HEK293 (cell line): Measurements from ENCODE around the gene RSRP1.
A peak's percentile ranks its signal among the peaks of the same experiment; 100 is the strongest.

ENCODE experiments used
- GLI2 ChIP-seq: fragments of 450-650 bp; formaldehyde crosslinking; IDR thresholded peaks from 2 replicates; pipeline ENCODE4; 2017; ENCODE audit warnings: missing biosample characterization, missing genetic modification characterization, low read depth, borderline replicate concordance
- IKZF3 ChIP-seq: fragments of 450-650 bp; IDR thresholded peaks from 2 replicates; pipeline ENCODE4 v1.5.0; 2018; ENCODE audit warnings: missing biosample characterization, mild to moderate bottlenecking, missing genetic modification characterization, moderate library complexity
- KLF10 ChIP-seq: fragments of 450-650 bp; IDR thresholded peaks from 2 replicates; pipeline ENCODE4 v1.5.1; 2018; ENCODE audit warnings: missing biosample characterization, mild to moderate bottlenecking, missing genetic modification characterization
- KLF7 ChIP-seq: fragments of 450-650 bp; formaldehyde crosslinking; IDR thresholded peaks from 2 replicates; pipeline ENCODE4 v1.5.1; 2016; ENCODE audit warnings: missing biosample characterization, missing genetic modification characterization, borderline replicate concordance
- MZF1 ChIP-seq: fragments of 450-650 bp; formaldehyde crosslinking; IDR thresholded peaks from 2 replicates; pipeline ENCODE4 v1.5.1; 2017; ENCODE audit warnings: missing biosample characterization, missing genetic modification characterization, borderline replicate concordance
- OSR2 ChIP-seq: fragments of 450-650 bp; formaldehyde crosslinking; IDR thresholded peaks from 2 replicates; pipeline ENCODE4 v1.5.1; 2016; ENCODE audit warnings: missing biosample characterization, missing genetic modification characterization
- REPIN1 ChIP-seq: fragments of 450-650 bp; formaldehyde crosslinking; IDR thresholded peaks from 2 replicates; pipeline ENCODE4 v1.5.1; 2017; ENCODE audit warnings: missing biosample characterization, missing genetic modification characterization, low read depth
- ZBTB20 ChIP-seq: fragments of 450-650 bp; formaldehyde crosslinking; IDR thresholded peaks from 2 replicates; pipeline ENCODE4 v1.5.1; 2016; ENCODE audit warnings: missing biosample characterization, missing genetic modification characterization
- ZBTB48 ChIP-seq: fragments of 450-650 bp; formaldehyde crosslinking; IDR thresholded peaks from 2 replicates; pipeline ENCODE4 v1.5.1; 2016; ENCODE audit warnings: missing biosample characterization, missing genetic modification characterization
- ZEB2 ChIP-seq: fragments of 450-650 bp; formaldehyde crosslinking; IDR thresholded peaks from 2 replicates; pipeline ENCODE4 v1.5.1; 2016; ENCODE audit warnings: missing biosample characterization, missing genetic modification characterization
- ZNF10 ChIP-seq: fragments of 450-650 bp; formaldehyde crosslinking; IDR thresholded peaks from 2 replicates; pipeline ENCODE4 v1.5.1; 2017; ENCODE audit warnings: missing biosample characterization, missing genetic modification characterization
- ZNF146 ChIP-seq: fragments of 450-650 bp; formaldehyde crosslinking; IDR thresholded peaks from 2 replicates; pipeline ENCODE4 v1.5.1; 2016; ENCODE audit warnings: missing biosample characterization, missing genetic modification characterization
- ZNF169 ChIP-seq: fragments of 450-650 bp; formaldehyde crosslinking; IDR thresholded peaks from 2 replicates; pipeline ENCODE4 v1.5.1; 2016; ENCODE audit warnings: missing biosample characterization, missing genetic modification characterization
- ZNF174 ChIP-seq: fragments of 450-650 bp; formaldehyde crosslinking; IDR thresholded peaks from 2 replicates; pipeline ENCODE4 v1.5.0; 2017; ENCODE audit warnings: missing biosample characterization, mild to moderate bottlenecking, missing genetic modification characterization
- ZNF23 ChIP-seq: fragments of 450-650 bp; formaldehyde crosslinking; IDR thresholded peaks from 2 replicates; pipeline ENCODE4 v1.5.1; 2016; ENCODE audit warnings: missing biosample characterization, missing genetic modification characterization, borderline replicate concordance
- ZNF341 ChIP-seq: fragments of 450-650 bp; formaldehyde crosslinking; IDR thresholded peaks from 2 replicates; pipeline ENCODE4; 2016; ENCODE audit warnings: low read depth, missing biosample characterization, missing genetic modification characterization
- ZNF473 ChIP-seq: fragments of 450-650 bp; formaldehyde crosslinking; IDR thresholded peaks from 2 replicates; pipeline ENCODE4 v1.5.1; 2017; ENCODE audit warnings: missing biosample characterization, missing genetic modification characterization
- ZNF561 ChIP-seq: fragments of 450-650 bp; IDR thresholded peaks from 2 replicates; pipeline ENCODE4 v1.5.1; 2018; ENCODE audit warnings: missing biosample characterization, missing genetic modification characterization, borderline replicate concordance
- ZNF776 ChIP-seq: fragments of 450-650 bp; formaldehyde crosslinking; IDR thresholded peaks from 2 replicates; pipeline ENCODE4 v1.5.0; 2017; ENCODE audit warnings: missing biosample characterization, missing genetic modification characterization, borderline replicate concordance
- ZNF791 ChIP-seq: fragments of 450-650 bp; formaldehyde crosslinking; IDR thresholded peaks from 2 replicates; pipeline ENCODE4 v1.5.1; 2016; ENCODE audit warnings: missing biosample characterization, missing genetic modification characterization
- ZNF792 ChIP-seq: fragments of 450-650 bp; formaldehyde crosslinking; IDR thresholded peaks from 2 replicates; pipeline ENCODE4 v1.5.1; 2016; ENCODE audit warnings: missing biosample characterization, missing genetic modification characterization
- TF ChIP-seq, protein P1 (sequence below): fragments of 450-650 bp; formaldehyde crosslinking; IDR thresholded peaks from 2 replicates; pipeline ENCODE4 v1.5.1; 2016; ENCODE audit warnings: missing biosample characterization, missing genetic modification characterization
- TF ChIP-seq, protein P2 (sequence below): fragments of 450-650 bp; formaldehyde crosslinking; conservative IDR thresholded peaks from 2 replicates; pipeline ENCODE4 v1.5.1; 2016; ENCODE audit warnings: low read depth, missing biosample characterization, missing genetic modification characterization
- TF ChIP-seq, protein P3 (sequence below): fragments of 450-650 bp; formaldehyde crosslinking; IDR thresholded peaks from 2 replicates; pipeline ENCODE4 v1.5.1; 2016; ENCODE audit warnings: missing biosample characterization, missing genetic modification characterization
- TF ChIP-seq, protein P4 (sequence below): fragments of 450-650 bp; formaldehyde crosslinking; IDR thresholded peaks from 2 replicates; pipeline ENCODE4 v1.5.1; 2016; ENCODE audit warnings: missing biosample characterization, missing genetic modification characterization
- TF ChIP-seq, protein P5 (sequence below): fragments of 450-650 bp; formaldehyde crosslinking; conservative IDR thresholded peaks from 2 replicates; pipeline ENCODE4 v1.5.1; 2016; ENCODE audit warnings: low read depth, missing biosample characterization, missing genetic modification characterization

The RSRP1 gene

DNA sequence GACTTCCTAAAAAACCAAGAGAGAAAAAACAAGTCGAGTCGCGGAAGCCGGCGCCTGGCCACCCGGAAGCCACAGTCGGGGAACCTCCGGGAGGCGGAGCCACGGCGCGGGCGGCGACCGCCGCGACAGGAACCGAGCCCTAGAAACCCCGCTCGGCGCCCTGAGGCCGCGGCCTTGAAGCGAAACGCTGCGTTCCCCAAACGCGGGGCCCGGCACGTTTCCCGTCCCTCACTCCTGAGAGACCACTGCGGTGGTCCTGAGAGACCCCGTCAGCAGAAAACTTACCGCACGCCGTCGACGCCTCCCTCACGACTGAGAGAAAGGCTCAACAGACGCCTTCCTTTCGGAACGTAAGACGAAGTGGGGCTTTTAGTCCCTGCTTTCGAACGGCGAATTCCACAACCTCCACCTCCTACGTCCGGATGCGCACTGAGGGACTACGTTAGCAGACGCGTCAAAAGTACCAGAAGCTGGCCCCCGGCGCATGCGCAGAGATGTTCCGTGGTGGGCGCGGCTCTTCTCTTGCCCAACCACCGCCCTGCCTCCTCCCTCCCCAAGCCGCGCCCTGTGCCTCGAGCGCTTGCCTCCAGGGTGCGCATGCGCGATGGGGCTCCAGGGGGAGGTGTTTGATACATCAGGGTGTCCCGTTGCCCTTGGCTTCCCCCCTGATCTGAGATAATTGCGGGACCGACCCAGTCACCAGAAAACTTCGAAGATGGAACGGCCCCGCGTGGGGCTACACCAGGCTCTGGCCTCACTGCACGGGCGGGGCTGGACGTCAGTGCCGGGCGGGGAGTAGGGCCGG is at the start of gene RSRP1 (continued):
- TF ChIP-seq ZEB2 (tag by site-specific recombination) (peak; percentile 95), ZNF341 (tag by site-specific recombination) (peak; percentile 100), IKZF3 (tag by site-specific recombination) (no peak), ZNF776 (no peak), ZNF10 (tag by site-specific recombination) (peak; percentile 64; the same call in 1 of the 2 replicates), ZNF169 (tag by site-specific recombination) (peak; percentile 72; the same call in 1 of the 2 replicates), ZNF791 (tag by site-specific recombination) (0 out of 2 replicates have a peak, but pooled peaks have one; percentile 17), KLF10 (tag by site-specific recombination) (peak; percentile 94), GLI2 (tag by site-specific recombination) (no peak), ZNF473 (no peak), REPIN1 (tag by site-specific recombination) (peak; percentile 94), MZF1 (tag by site-specific recombination) (peak; percentile 93), ZNF174 (no peak), ZBTB48 (tag by site-specific recombination) (peak; percentile 98), ZNF23 (no peak), ZNF792 (0 out of 2 replicates have a peak, but pooled peaks have one; percentile 72), ZBTB20 (tag by site-specific recombination) (peak; percentile 95), ZNF146 (tag by site-specific recombination) (peak; percentile 57), KLF7 (tag by site-specific recombination) (peak; percentile 98), OSR2 (tag by site-specific recombination) (0 out of 2 replicates have a peak, but pooled peaks have one; percentile 32), ZNF561 (tag by site-specific recombination) (peak; percentile 91)
- TF ChIP-seq, protein P1, sequence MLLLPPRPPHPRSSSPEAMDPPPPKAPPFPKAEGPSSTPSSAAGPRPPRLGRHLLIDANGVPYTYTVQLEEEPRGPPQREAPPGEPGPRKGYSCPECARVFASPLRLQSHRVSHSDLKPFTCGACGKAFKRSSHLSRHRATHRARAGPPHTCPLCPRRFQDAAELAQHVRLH: peak; percentile 90
- TF ChIP-seq, protein P2, sequence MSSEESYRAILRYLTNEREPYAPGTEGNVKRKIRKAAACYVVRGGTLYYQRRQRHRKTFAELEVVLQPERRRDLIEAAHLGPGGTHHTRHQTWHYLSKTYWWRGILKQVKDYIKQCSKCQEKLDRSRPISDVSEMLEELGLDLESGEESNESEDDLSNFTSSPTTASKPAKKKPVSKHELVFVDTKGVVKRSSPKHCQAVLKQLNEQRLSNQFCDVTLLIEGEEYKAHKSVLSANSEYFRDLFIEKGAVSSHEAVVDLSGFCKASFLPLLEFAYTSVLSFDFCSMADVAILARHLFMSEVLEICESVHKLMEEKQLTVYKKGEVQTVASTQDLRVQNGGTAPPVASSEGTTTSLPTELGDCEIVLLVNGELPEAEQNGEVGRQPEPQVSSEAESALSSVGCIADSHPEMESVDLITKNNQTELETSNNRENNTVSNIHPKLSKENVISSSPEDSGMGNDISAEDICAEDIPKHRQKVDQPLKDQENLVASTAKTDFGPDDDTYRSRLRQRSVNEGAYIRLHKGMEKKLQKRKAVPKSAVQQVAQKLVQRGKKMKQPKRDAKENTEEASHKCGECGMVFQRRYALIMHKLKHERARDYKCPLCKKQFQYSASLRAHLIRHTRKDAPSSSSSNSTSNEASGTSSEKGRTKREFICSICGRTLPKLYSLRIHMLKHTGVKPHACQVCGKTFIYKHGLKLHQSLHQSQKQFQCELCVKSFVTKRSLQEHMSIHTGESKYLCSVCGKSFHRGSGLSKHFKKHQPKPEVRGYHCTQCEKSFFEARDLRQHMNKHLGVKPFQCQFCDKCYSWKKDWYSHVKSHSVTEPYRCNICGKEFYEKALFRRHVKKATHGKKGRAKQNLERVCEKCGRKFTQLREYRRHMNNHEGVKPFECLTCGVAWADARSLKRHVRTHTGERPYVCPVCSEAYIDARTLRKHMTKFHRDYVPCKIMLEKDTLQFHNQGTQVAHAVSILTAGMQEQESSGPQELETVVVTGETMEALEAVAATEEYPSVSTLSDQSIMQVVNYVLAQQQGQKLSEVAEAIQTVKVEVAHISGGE (tag by site-specific recombination): peak; percentile 89
- TF ChIP-seq, protein P3, sequence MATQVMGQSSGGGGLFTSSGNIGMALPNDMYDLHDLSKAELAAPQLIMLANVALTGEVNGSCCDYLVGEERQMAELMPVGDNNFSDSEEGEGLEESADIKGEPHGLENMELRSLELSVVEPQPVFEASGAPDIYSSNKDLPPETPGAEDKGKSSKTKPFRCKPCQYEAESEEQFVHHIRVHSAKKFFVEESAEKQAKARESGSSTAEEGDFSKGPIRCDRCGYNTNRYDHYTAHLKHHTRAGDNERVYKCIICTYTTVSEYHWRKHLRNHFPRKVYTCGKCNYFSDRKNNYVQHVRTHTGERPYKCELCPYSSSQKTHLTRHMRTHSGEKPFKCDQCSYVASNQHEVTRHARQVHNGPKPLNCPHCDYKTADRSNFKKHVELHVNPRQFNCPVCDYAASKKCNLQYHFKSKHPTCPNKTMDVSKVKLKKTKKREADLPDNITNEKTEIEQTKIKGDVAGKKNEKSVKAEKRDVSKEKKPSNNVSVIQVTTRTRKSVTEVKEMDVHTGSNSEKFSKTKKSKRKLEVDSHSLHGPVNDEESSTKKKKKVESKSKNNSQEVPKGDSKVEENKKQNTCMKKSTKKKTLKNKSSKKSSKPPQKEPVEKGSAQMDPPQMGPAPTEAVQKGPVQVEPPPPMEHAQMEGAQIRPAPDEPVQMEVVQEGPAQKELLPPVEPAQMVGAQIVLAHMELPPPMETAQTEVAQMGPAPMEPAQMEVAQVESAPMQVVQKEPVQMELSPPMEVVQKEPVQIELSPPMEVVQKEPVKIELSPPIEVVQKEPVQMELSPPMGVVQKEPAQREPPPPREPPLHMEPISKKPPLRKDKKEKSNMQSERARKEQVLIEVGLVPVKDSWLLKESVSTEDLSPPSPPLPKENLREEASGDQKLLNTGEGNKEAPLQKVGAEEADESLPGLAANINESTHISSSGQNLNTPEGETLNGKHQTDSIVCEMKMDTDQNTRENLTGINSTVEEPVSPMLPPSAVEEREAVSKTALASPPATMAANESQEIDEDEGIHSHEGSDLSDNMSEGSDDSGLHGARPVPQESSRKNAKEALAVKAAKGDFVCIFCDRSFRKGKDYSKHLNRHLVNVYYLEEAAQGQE (tag by site-specific recombination): peak; percentile 40; the same call in 1 of the 2 replicates
- TF ChIP-seq, protein P4, sequence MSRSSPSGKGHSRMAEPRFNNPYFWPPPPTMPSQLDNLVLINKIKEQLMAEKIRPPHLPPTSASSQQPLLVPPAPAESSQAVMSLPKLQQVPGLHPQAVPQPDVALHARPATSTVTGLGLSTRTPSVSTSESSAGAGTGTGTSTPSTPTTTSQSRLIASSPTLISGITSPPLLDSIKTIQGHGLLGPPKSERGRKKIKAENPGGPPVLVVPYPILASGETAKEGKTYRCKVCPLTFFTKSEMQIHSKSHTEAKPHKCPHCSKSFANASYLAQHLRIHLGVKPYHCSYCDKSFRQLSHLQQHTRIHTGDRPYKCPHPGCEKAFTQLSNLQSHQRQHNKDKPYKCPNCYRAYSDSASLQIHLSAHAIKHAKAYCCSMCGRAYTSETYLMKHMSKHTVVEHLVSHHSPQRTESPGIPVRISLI (tag by site-specific recombination): peak; percentile 89; the same call in 1 of the 2 replicates
- TF ChIP-seq, protein P5, sequence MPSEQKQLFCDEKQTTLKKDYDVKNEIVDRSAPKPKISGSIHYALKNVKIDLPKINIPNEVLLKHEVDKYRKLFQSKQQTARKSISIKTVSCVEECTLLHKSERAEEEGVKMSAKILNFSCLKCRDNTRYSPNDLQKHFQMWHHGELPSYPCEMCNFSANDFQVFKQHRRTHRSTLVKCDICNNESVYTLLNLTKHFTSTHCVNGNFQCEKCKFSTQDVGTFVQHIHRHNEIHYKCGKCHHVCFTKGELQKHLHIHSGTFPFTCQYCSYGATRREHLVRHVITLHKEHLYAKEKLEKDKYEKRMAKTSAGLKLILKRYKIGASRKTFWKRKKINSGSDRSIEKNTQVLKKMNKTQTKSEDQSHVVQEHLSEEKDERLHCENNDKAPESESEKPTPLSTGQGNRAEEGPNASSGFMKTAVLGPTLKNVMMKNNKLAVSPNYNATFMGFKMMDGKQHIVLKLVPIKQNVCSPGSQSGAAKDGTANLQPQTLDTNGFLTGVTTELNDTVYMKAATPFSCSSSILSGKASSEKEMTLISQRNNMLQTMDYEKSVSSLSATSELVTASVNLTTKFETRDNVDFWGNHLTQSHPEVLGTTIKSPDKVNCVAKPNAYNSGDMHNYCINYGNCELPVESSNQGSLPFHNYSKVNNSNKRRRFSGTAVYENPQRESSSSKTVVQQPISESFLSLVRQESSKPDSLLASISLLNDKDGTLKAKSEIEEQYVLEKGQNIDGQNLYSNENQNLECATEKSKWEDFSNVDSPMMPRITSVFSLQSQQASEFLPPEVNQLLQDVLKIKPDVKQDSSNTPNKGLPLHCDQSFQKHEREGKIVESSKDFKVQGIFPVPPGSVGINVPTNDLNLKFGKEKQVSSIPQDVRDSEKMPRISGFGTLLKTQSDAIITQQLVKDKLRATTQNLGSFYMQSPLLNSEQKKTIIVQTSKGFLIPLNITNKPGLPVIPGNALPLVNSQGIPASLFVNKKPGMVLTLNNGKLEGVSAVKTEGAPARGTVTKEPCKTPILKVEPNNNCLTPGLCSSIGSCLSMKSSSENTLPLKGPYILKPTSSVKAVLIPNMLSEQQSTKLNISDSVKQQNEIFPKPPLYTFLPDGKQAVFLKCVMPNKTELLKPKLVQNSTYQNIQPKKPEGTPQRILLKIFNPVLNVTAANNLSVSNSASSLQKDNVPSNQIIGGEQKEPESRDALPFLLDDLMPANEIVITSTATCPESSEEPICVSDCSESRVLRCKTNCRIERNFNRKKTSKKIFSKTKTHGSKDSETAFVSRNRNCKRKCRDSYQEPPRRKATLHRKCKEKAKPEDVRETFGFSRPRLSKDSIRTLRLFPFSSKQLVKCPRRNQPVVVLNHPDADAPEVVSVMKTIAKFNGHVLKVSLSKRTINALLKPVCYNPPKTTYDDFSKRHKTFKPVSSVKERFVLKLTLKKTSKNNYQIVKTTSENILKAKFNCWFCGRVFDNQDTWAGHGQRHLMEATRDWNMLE (tag by site-specific recombination): 0 out of 2 replicates have a peak, but pooled peaks have one; percentile 34
